Measurements from ENCODE around the gene CHAC1.

DNA sequence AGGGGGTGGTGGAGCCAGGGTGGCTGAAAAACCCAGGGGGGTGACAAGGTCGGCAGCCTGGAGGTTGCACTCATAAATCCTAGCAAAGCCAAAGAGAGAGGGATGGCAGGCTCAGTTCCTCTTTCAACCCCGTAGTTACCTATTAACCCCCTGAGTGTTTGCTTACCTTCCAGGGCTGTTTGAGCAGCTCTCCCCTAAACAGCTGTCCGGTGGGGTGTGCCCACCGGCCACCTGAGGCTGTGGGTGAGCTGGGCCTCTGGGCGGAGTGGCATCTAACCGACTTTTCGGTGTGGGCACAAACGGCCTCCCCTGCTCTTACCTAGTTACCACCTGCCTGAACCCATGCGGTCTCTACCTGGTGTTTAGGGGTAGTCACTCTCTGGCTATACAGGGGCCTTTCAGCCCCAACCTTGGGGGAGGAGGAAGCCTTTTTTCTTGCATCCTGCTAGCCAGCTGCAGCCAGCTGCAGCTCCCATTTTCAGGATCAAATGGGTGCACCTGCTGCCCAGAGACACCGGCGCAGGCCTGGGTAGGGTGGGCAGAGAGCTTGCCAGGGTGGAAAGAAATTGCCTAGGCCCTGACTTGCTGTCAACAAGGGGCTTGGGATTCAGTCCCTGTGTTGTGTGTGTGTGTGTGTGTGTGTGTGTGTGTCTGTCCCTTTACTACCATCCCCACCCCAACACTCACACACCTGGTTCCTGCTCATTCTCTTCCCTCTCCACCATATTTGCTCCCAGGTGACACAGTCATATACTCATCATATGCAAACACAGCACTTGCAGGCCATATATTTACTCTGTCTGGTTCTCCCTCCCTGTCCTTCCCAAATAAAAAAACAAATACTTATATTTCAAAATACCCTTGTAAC, 20.4 kb upstream of the CHAC1 start:
- TF ChIP-seq, protein P1, sequence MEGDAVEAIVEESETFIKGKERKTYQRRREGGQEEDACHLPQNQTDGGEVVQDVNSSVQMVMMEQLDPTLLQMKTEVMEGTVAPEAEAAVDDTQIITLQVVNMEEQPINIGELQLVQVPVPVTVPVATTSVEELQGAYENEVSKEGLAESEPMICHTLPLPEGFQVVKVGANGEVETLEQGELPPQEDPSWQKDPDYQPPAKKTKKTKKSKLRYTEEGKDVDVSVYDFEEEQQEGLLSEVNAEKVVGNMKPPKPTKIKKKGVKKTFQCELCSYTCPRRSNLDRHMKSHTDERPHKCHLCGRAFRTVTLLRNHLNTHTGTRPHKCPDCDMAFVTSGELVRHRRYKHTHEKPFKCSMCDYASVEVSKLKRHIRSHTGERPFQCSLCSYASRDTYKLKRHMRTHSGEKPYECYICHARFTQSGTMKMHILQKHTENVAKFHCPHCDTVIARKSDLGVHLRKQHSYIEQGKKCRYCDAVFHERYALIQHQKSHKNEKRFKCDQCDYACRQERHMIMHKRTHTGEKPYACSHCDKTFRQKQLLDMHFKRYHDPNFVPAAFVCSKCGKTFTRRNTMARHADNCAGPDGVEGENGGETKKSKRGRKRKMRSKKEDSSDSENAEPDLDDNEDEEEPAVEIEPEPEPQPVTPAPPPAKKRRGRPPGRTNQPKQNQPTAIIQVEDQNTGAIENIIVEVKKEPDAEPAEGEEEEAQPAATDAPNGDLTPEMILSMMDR (IDR thresholded peaks at IDR 0.05; ENCODE audit: low read length), result no peak
- TF ChIP-seq EZH2 (IDR thresholded peaks at IDR 0.05; ENCODE audit: borderline replicate concordance, low read length), result no peak
